ENCODE data around the gene APBB2. TPM values are rescaled to one million over a fixed set of nuclear protein-coding genes. Genes with fewer than 3 reads are reported as not detected.

Gene APBB2
- total RNA-seq, 4 donors from 2014 or later: 66.3 to 133 (median 90.2) TPM

- peaks cover 0 to 7% (median 0%) of the 10 kb centered on the region in 3 donors for H3K9me3 ChIP-seq
These were observed 185.2 kb downstream of the APBB2 start for GRCh38 chr4:41029098-41029497.

DNA sequence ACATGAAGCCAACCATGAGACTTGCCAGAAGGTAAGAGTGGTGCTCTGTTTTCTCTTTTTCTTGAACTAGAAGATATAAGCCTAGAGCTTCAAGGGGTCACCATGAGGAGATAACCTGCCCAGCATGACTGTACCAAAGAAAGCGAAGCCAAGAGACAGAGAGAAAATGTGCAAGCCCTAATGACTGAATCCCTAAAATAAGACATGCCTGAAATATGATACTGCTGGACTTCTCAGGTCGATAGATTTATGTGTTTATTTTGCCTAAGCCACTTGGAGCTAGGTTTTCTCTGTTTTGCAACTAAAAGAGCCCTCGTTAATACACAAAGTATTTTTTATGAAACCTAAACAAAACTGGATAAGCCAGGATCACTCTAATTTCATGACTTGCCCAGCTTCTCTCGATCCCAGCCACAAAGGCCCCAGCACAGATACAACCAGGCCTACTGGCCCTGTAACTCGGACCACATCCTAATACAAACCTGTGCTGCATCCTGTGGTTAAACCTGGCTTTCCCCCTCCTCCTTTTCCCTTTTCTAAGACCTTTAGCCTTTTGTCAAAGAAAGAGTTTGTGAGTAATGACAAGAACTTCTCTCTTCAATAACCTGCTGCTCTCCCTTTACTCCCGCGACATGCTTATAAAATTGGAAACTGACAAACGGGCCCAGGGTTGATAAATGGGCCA is 185.8 kb downstream of the APBB2 start:
- H3K9me3 ChIP-seq: peaks cover 0 to 7% (median 0%) of the 10 kb centered on the region in 3 donors
- peaks cover 0 to 16% (median 0%) of the 10 kb centered on the region in 3 donors for H3K4me1 ChIP-seq
- peaks cover 0 to 4% of the 10 kb centered on the region in 2 donors for H3K36me3 ChIP-seq
- H3K4me3 ChIP-seq: no peak overlapping the region
- peak overlapping the region in 2 of 4 donors; percentile 7 to 9 for H3K27ac ChIP-seq
- TF ChIP-seq, protein P1, sequence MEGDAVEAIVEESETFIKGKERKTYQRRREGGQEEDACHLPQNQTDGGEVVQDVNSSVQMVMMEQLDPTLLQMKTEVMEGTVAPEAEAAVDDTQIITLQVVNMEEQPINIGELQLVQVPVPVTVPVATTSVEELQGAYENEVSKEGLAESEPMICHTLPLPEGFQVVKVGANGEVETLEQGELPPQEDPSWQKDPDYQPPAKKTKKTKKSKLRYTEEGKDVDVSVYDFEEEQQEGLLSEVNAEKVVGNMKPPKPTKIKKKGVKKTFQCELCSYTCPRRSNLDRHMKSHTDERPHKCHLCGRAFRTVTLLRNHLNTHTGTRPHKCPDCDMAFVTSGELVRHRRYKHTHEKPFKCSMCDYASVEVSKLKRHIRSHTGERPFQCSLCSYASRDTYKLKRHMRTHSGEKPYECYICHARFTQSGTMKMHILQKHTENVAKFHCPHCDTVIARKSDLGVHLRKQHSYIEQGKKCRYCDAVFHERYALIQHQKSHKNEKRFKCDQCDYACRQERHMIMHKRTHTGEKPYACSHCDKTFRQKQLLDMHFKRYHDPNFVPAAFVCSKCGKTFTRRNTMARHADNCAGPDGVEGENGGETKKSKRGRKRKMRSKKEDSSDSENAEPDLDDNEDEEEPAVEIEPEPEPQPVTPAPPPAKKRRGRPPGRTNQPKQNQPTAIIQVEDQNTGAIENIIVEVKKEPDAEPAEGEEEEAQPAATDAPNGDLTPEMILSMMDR (IDR thresholded peaks at IDR 0.05): no peak
- TF ChIP-seq POLR2A (IDR thresholded peaks at IDR 0.05) (no peak), EP300 (IDR thresholded peaks at IDR 0.05) (no peak), POLR2AphosphoS5 (IDR thresholded peaks at IDR 0.05) (no peak)
- ATAC-seq: no peak
- H3K27me3 ChIP-seq: no peaks in the 10 kb centered on the region
- 66 to 76% methylated on average over 7 to 8 of the region's 8 CpGs for WGBS, 2 donors (ENCODE audit: low coverage in 1 of 2)

More at GRCh38 chr4:41029098-41029497, 185.2 kb downstream of the APBB2 start:
- 59 to 64% methylated on average over 3 of the region's 3 CpGs for WGBS, 2 donors (ENCODE audit: low coverage in 1 of 2)
- H3K27ac ChIP-seq: peak overlapping the region in 3 of 4 donors; percentile 7 to 27 (median 9)
- no peak for ATAC-seq
- peaks cover 0 to 4% of the 10 kb centered on the region in 2 donors for H3K36me3 ChIP-seq
- no peak overlapping the region for H3K4me3 ChIP-seq
- no peak for TF ChIP-seq EP300 (IDR thresholded peaks at IDR 0.05)
- no peaks in the 10 kb centered on the region for H3K27me3 ChIP-seq
- peaks cover 0 to 16% (median 0%) of the 10 kb centered on the region in 3 donors for H3K4me1 ChIP-seq

GRCh38 chr4:41026971-41027370 is 187.4 kb downstream of the APBB2 start:
- Histone ChIP-seq H3K27ac (no peak overlapping the region), H3K36me3 (peaks cover 0 to 5% of the 10 kb centered on the region in 2 donors), H3K9me3 (peaks cover 0 to 7% (median 0%) of the 10 kb centered on the region in 3 donors), H3K4me3 (no peak overlapping the region), H3K27me3 (no peaks in the 10 kb centered on the region), H3K4me1 (peaks cover 0 to 16% (median 0%) of the 10 kb centered on the region in 3 donors)
- ATAC-seq: no peak
- WGBS, 2 donors (ENCODE audit: low coverage in 1 of 2): 94 to 100% methylated on average over 1 of the region's 1 CpG
- TF ChIP-seq, protein P1 (IDR thresholded peaks at IDR 0.05): no peak
- TF ChIP-seq POLR2AphosphoS5 (IDR thresholded peaks at IDR 0.05) (no peak), EP300 (IDR thresholded peaks at IDR 0.05) (no peak), POLR2A (IDR thresholded peaks at IDR 0.05) (no peak)

GRCh38 chr4:41025824-41026223 is 188.5 kb downstream of the APBB2 start:
- no peak overlapping the region for H3K4me3 ChIP-seq
- WGBS, 2 donors (ENCODE audit: low coverage in 1 of 2): no CpG with 5 or more reads among the region's 2 CpGs
- TF ChIP-seq EP300 (IDR thresholded peaks at IDR 0.05) (no peak), POLR2A (IDR thresholded peaks at IDR 0.05) (no peak)
- TF ChIP-seq, protein P1 (IDR thresholded peaks at IDR 0.05): no peak
- peaks cover 0 to 12% of the 10 kb centered on the region in 2 donors for H3K36me3 ChIP-seq
- H3K27me3 ChIP-seq: no peaks in the 10 kb centered on the region
- ATAC-seq: no peak
- peaks cover 0 to 16% (median 0%) of the 10 kb centered on the region in 3 donors for H3K4me1 ChIP-seq
- H3K9me3 ChIP-seq: peaks cover 0 to 7% (median 0%) of the 10 kb centered on the region in 3 donors
- H3K27ac ChIP-seq: no peak overlapping the region

DNA sequence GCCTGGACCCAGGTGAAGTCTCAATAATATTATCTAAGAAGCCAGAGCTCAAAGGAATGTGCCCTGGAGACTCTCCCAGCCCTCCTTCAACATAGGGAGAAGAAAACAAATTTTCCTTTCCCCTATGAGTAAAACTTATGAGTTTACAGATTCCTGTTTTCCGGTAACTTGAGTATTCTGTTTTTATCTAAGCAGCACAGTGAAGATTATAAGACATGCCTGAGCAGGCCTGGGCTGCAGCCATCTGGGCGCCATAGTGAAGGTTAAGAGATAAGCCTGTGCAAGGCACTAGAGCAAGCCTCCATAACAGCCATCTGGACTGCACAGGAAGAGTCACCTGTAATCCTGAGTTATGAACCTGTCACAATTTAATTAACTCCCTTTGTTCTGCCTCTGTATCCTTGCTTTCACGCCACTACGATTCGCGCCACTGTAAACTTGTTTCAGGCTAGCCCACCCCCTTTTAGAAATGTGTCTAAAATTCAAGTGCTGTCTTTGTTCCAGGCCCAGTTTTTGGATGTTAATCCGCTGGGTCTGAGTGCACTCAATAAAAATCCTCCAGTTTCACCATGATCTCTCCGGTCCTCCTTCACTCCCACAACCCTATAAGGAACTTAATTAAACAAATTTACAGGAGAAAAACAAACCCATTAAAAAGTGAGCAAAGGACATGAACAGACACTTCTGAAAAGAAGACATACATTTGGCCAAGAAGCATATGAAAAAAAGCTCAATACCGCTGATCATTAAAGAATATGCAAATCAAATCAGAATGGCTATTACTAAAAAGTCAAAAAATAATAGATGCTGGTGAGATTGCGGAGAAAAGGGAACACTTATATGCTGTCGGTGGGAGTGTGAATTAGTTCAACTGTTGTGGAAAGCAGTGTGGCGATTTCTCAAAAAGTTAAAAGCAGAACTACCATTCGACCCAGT is 189.5 kb downstream of the APBB2 start:
- H3K27ac ChIP-seq: no peak overlapping the region
- TF ChIP-seq EP300 (IDR thresholded peaks at IDR 0.05): no peak
- TF ChIP-seq, protein P1 (IDR thresholded peaks at IDR 0.05): no peak
- no peak for TF ChIP-seq POLR2AphosphoS5 (IDR thresholded peaks at IDR 0.05)
- no peak for TF ChIP-seq POLR2A (IDR thresholded peaks at IDR 0.05)

More for the DNA sequence above, 189.5 kb downstream of the APBB2 start:
- Histone ChIP-seq H3K4me1 (peaks cover 0 to 12% (median 0%) of the 10 kb centered on the region in 3 donors), H3K4me3 (no peak overlapping the region), H3K9me3 (peaks cover 0 to 7% (median 0%) of the 10 kb centered on the region in 3 donors), H3K36me3 (peaks cover 0 to 12% of the 10 kb centered on the region in 2 donors), H3K27me3 (no peaks in the 10 kb centered on the region)
- 85 to 96% methylated on average over 9 to 12 of the region's 13 CpGs for WGBS, 2 donors (ENCODE audit: low coverage in 1 of 2)
- no peak for ATAC-seq

All from gastroesophageal sphincter (tissue), 4 donors.